NOMO-1 treated with DMSO at 0.1 percent for 48 hours (cell line): ENCODE results near the gene HDAC2.
"Not testable (repeated sequence)": the region's sequence is repeated elsewhere in the genome, so short reads cannot be mapped to it uniquely, and the experiment has no call there.

Source experiments
- DNase-seq: peaks from one replicate; lab custom pipeline; 2025; ENCODE audit not compliant: unreplicated experiment; lab: John Stamatoyannopoulos, UW

Gene HDAC2

DNA sequence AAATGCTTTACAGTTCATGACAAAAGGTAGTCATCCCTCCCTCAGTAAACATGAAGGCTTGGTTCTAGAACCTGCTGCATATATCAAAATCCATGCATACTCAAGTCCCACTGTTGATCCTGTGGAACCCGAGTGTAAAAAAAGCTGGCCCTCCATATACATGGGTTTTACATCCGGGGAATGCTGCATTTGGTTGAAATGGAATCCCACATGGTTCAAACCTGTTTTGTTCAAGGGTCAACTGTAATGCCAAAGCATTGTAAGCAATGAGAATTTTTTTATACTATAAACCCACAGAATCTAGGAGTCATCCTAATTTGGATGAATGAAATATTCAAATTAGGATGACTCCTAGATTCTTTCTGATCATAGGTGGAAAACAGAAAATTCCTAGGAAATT lies 5.9 kb upstream of the HDAC2 start:
- DNase-seq, result no peak

- peak; percentile 35 for DNase-seq
Measured at GRCh38 chr6:113971741-113972140, 793 bp upstream of the HDAC2 start.

- peak; percentile 41 for DNase-seq
Measured at GRCh38 chr6:113969888-113970804, 802 bp downstream of the HDAC2 start.

DNA sequence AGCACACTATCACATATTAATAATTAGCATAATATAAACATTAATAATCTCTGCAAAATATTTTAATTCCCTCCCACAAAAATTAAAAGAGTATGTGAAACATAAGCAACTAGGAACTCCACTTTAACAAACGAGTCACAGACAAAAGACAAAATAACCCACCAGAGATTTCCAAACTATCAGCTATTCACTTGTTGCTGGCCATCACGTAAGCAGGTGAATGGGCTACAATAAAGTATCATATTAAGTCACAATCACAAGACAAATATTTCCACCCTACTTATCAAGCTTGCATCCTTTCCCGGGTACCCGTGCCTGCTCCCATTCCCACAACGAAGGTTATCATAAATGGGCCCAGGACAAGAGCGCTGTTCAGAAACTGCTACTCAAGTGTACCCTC lies 2.5 kb downstream of the HDAC2 start:
- DNase-seq, result no peak

DNA sequence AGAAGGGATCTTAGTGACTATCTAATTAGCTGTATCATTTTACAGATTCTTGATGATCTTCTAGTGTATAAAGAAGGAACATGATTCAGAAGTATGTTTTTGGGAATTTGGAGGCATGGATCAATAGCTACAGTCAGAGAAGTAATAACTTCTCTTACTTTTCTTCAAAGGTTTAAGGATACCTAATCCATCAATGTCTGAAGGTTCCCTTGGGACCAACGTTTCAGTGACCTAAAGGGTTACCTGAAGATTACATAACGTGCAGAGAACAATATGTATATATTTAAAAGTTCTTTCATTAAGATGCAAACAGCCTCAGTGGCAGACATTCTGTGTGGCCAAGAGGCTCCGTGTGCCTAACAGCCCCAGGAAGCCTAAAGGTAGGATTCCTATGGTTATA lies 3.2 kb downstream of the HDAC2 start:
- no peak for DNase-seq

- no peak for DNase-seq
Measured at GRCh38 chr6:113960795-113961194, 10.2 kb downstream of the HDAC2 start.

DNA sequence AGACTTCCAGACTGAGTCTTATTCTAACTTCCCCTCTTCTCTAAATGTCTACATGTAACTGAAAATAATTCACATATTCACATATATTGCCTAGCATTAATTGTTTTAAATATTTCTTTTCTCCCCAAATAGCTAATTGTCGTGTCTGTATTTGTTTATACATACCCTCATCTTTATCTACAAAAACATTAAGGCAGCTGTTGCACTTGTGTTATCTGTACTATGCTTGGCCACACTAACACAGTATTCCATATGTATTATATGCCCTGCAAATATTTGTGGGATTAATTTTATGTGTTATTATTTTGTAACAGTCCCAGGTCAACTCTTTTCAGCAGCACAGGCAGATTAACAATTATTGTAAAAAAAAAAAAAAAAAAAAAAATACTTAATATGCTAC lies 11.7 kb downstream of the HDAC2 start:
- DNase-seq, result no peak

DNA sequence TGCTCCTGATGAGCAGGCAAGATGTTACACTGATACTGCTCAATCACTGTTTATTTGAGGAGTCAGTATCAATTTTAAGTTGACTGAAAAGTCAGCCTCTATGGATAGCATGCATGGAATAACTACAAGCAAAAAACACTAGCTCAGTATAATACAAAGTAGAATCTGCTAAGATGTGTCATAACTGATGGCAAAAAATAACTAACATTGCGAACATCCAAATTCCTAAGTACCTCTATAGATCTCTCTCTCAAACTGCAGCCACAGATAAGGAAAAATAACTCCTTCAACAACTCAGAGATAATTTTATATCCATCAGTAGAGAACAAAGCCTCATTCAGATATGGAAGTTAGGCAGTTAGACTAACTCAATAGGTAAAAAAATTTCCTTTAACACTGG lies 16.3 kb downstream of the HDAC2 start:
- DNase-seq, result no peak

GRCh38 chr6:113953346-113953745 lies 17.6 kb downstream of the HDAC2 start:
- DNase-seq, result no peak

- no peak for DNase-seq
Measured at GRCh38 chr6:113949499-113949898, 21.4 kb downstream of the HDAC2 start.

GRCh38 chr6:113944701-113945100 lies 26.2 kb downstream of the HDAC2 start:
- DNase-seq, result no peak

- no peak for DNase-seq
Measured at GRCh38 chr6:113939825-113940224, 31.1 kb downstream of the HDAC2 start.

DNA sequence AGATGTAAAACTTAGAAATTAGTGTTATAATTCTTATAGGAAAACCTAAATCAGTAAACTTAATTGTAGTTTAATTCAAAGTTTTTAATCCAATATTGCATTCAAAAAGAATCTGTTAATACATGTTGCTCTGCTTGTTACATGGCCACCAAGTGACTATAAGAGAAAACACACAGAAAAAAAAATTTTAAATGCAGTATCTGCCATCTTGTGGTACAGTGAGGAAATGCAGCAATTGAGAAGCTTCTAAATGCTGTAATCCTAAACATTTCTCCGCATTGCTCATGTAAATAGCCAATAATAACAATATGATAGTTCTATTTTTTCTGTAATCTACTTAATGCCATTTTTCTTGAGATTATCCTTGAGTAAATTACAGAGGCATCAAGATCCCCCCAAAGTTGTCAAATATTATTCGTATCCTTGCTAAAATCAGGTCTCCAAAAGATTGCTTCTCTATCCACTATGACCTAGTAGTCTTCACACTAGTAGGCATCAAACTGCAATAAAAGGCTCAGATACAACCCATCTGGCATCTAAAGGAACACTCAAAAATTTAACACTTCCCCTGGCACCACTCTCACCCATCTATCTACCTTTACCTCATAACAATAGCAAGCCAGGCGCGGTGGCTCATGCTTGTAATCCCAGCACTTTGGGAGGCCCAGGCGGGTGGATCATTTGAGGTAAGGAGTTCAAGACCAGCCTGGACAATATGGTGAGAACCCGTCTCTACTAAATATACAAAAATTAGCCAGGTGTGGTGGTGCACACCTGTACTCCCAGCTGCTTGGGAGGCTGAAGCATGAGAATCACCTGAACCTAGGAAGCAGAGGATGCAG lies 34.6 kb downstream of the HDAC2 start:
- DNase-seq, result peak; percentile 56

- DNase-seq, result no peak
Measured at GRCh38 chr6:113934101-113934500, 36.8 kb downstream of the HDAC2 start.

GRCh38 chr6:113931907-113932306 lies 39.0 kb downstream of the HDAC2 start:
- not testable (repeated sequence) for DNase-seq

GRCh38 chr6:113930183-113930582 lies 40.8 kb downstream of the HDAC2 start:
- DNase-seq, result no peak

- no peak for DNase-seq
Measured at GRCh38 chr6:113927001-113927400, 43.9 kb downstream of the HDAC2 start.

DNA sequence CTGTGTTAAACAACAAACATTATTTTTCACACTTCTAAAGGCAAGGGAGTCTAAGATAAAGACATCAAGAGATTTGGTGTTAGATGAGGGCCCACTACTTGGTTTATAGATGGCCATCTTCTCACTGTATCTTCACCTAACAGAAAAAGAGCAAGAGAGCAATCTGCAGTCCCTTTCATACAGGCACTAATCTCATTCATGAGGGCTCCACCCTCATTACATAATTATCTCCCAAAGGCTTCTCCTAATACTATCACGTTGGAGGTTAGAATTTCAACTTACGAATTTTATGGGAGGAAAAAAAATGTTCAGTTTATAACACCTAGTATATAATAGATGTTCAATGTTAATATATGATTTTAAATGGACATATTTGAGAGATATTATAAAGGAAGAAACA lies 45.6 kb downstream of the HDAC2 start:
- no peak for DNase-seq

DNA sequence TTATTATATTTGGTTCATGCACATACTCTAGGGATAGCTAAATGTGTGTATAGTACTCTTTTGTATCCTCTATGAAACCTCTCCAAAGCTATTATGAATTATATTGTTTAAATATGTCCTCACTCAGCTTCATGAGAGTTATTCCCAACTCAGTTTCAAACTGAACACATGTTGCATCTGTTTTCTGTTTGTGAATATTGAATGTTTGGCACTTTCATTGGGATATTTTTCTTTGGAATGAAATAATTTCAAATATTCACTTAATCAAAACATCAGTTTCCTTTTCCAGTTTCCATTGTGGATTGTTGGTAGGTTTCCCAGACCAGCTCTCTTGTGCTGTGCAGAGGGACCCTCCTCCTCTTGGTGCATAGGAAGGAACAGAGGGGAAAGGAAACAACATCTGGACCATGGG lies 46.6 kb downstream of the HDAC2 start:
- DNase-seq, result no peak

DNA sequence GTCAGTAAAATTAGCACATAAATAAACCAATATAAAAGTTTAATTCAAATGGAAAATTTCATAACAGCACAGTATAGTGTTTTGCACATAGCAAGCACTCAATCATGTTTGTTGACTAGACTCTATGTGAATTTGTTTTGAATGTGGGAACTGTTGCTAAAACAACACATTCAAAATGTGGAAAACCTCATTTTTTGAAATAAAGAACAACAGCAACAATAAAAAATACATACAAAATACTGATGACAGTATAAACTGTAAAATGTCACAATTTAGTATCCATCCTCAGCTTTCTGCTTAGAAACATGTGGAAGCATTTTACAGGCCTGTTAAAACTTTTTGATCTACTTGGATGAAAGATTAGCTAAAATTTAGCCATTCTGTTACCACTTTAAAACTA lies 47.4 kb downstream of the HDAC2 start:
- DNase-seq, result no peak

GRCh38 chr6:113921299-113921904 lies 49.5 kb downstream of the HDAC2 start:
- DNase-seq, result no peak
